ENCODE measurements around the gene FBH1. TPM values are rescaled to one million over a fixed set of nuclear protein-coding genes. Genes with fewer than 3 reads are reported as not detected.

The FBH1 gene
- total and polyA plus RNA-seq, 9 of the 15 experiments (the other 6 are each of a cell fraction or from before 2014, with no cell fraction given): 13.4 to 108 (median 77.8) TPM

- TF ChIP-seq TSHZ1 (CRISPR knock-in tag; IDR thresholded peaks at IDR 0.05): no peak
- no peak for TF ChIP-seq NR2F6 (CRISPR knock-in tag; IDR thresholded peaks at IDR 0.05)
- no peak for TF ChIP-seq TFAM (CRISPR knock-in tag; conservative IDR thresholded peaks at IDR 0.05)
Observed at GRCh38 chr10:5882961-5883360, 7.1 kb upstream of the FBH1 start (continued).

DNA sequence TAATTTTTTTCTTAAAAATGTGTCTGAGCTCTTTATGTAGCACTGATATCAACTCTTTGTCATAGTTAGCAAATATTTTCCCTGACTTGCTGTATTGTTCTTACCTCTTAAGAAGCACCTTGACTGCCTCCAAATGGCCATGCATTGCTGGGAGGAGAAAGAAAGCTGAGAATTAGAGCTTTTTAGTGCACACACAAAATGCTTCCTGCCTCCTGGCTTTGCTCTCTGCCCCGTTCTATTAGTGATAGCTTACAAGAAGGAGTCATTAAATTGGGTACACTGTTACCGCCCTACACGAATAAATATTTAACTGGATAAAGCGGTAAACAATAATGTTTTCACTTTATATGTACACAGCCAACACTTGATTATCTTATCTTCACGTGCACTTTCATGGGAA lies 4.4 kb upstream of the FBH1 start:
- FAIRE-seq: no peak
- ATAC-seq: no peak
- CTCF ChIA-PET (ENCODE audit: low intra/inter-chr PET ratio): no interaction called here
- Histone ChIP-seq H3K9me1 (ENCODE audit: control insufficient read depth, insufficient read depth, low read length) (no peaks in the 10 kb centered on the region), H3K4me3 (no peak overlapping the region), H3K36me3 (ENCODE audit: control insufficient read depth, insufficient read depth, low read length) (peaks cover 60% of the 10 kb centered on the region), H3K4me2 (ENCODE audit: insufficient read depth, low read length) (no peak overlapping the region), H3K9me3 (replicated peaks; ENCODE audit: control insufficient read depth, insufficient read depth, low read depth, low read length) (no peaks in the 10 kb centered on the region), H3K4me1 (replicated peaks in 1 of 2; ENCODE audit: control insufficient read depth in 2 of 2, insufficient read depth in 2 of 2, low read length in 2 of 2) (peaks cover 11 to 24% of the 10 kb centered on the region in 2 experiments), H3K27ac (ENCODE audit: extremely low read depth, low read depth, low read length) (no peak overlapping the region), H3K9ac (ENCODE audit: insufficient read depth in 1 of 2, low read depth in 2 of 2, low read length in 2 of 2) (no peak overlapping the region), H4K20me1 (replicated peaks; ENCODE audit: control insufficient read depth, insufficient read depth, low read length) (no peaks in the 10 kb centered on the region; the same call in 1 of the 2 replicates), H3K79me2 (ENCODE audit: control insufficient read depth, insufficient read depth, low read length) (peaks cover 34% of the 10 kb centered on the region), H2AFZ (ENCODE audit: low read depth, low read length) (no peak overlapping the region), H3K27me3 (ENCODE audit: control insufficient read depth in 2 of 2, insufficient read depth in 2 of 2, low read length in 2 of 2) (no peaks in the 10 kb centered on the region)
- intact Hi-C loops (cut with micrococcal nuclease): no loop called here
- no peak for DNase-seq (ENCODE audit: extremely low read depth in 1 of 4, low spot score in 3 of 4)
- POLR2A ChIA-PET: interaction anchor here (1.2 to 4.2 kb wide), 3 partner anchors 9 to 72 kb away, joined by 4 to 14 read pairs (median 8); partner anchors contain the start of gene GDI2
- no TSS peak for BruUV-seq (replicated peaks)
- 92% methylated on average over 5 of the region's 5 CpGs for WGBS (ENCODE audit: insufficient coverage, low coverage, missing lambda C conversion rate)
- TF ChIP-seq HDAC8 (tag; IDR thresholded peaks at IDR 0.05) (no peak), TAF15 (IDR thresholded peaks at IDR 0.05; ENCODE audit: low read depth, low read length) (no peak), MTA2 (IDR thresholded peaks at IDR 0.05; ENCODE audit: low read depth) (no peak), ZC3H8 (IDR thresholded peaks at IDR 0.05) (no peak), RB1 (IDR thresholded peaks at IDR 0.05; ENCODE audit: low read depth) (no peak), ZNF3 (CRISPR knock-in tag; IDR thresholded peaks at IDR 0.05) (no peak), CHD2 (IDR thresholded peaks at IDR 0.05; ENCODE audit: low read depth, low read length) (no peak), ZNF75A (CRISPR knock-in tag; IDR thresholded peaks at IDR 0.05) (no peak), CBX2 (IDR thresholded peaks at IDR 0.05; ENCODE audit: insufficient read depth, low read length, poor library complexity, severe bottlenecking) (no peak), RFX5 (IDR thresholded peaks at IDR 0.05; ENCODE audit: low read depth, low read length) (no peak), ZNF431 (CRISPR knock-in tag; IDR thresholded peaks at IDR 0.05) (no peak), GABPA (tag; conservative IDR thresholded peaks at IDR 0.05; ENCODE audit: low read depth) (no peak), HMGXB4 (CRISPR knock-in tag; IDR thresholded peaks at IDR 0.05) (no peak), HOMEZ (CRISPR knock-in tag; IDR thresholded peaks at IDR 0.05) (no peak)
- in situ Hi-C loops (cut with MboI): no loop called here

Data from K562 (cell line).